H1 (cell line): Measurements from ENCODE around the gene DLAT. TPM values are rescaled to one million over a fixed set of nuclear protein-coding genes. Genes with fewer than 3 reads are reported as not detected.
A peak's percentile ranks its signal among the peaks of the same experiment; 100 is the strongest.

Source experiments
- CTCF ChIA-PET: fragments of 300-600 bp; sonication (Branson Sonifier 250); formaldehyde crosslinking; loops from one replicate; lab custom pipeline; 2021; ENCODE audit not compliant: partially characterized antibody; lab: Charles Lee
- POLR2A ChIA-PET: fragments of 300-600 bp; sonication (Branson Sonifier 250); formaldehyde crosslinking; loops from one replicate; lab custom pipeline; 2021; ENCODE audit warnings: inconsistent platforms; ENCODE audit not compliant: partially characterized antibody; lab: Charles Lee
- DNase-seq, 2 experiments: peaks; one replicate each; pipeline versions ENCODE4 v3.0.0 to v3.0.0-alpha.2; 2010 to 2022; ENCODE audit warnings: low spot score in 2 of 2, low read depth in 1 of 2, mixed read lengths in 1 of 2
- FAIRE-seq: peaks from 2 replicates; lab custom pipeline; 2011; peaks lifted over from hg19 to GRCh38; lab: Jason Lieb, UNC
- H2AFZ ChIP-seq: 2 replicates; pipeline ENCODE4 v1.8.1; 2012; ENCODE audit warnings: low read length, inconsistent platforms
- H2AK5ac ChIP-seq: 2 replicates; pipeline ENCODE4 v1.6.1; 2013; ENCODE audit warnings: low read depth, low read length
- H2BK120ac ChIP-seq: replicated peaks from 2 replicates; pipeline ENCODE3; 2013; ENCODE audit warnings: low read depth, low read length, inconsistent platforms
- H2BK12ac ChIP-seq: 2 replicates; pipeline ENCODE4 v1.6.1; 2013; ENCODE audit warnings: low read depth, low read length
- H2BK15ac ChIP-seq: 2 replicates; pipeline ENCODE4 v1.6.1; 2013; ENCODE audit warnings: low read length
- H2BK20ac ChIP-seq: 2 replicates; pipeline ENCODE4 v1.6.1; 2013; ENCODE audit warnings: low read length
- H2BK5ac ChIP-seq: 2 replicates; pipeline ENCODE4 v1.6.1; 2013; ENCODE audit warnings: low read depth, low read length
- H3K14ac ChIP-seq: 2 replicates; pipeline ENCODE4 v1.6.1; 2013; ENCODE audit warnings: inconsistent platforms; ENCODE audit not compliant: insufficient read length
- H3K18ac ChIP-seq: 2 replicates; pipeline ENCODE4 v1.6.1; 2013; ENCODE audit warnings: low read length; ENCODE audit errors: extremely low read depth
- H3K23ac ChIP-seq: 2 replicates; pipeline ENCODE4 v1.6.1; 2013; ENCODE audit warnings: inconsistent platforms; ENCODE audit not compliant: insufficient read length
- H3K23me2 ChIP-seq: 2 replicates; pipeline ENCODE4 v1.6.1; 2013; ENCODE audit warnings: low read depth, low read length
- H3K27ac ChIP-seq: 2 replicates; pipeline ENCODE4 v1.6.1; 2011; ENCODE audit warnings: low read depth, low read length, inconsistent platforms
- H3K27me3 ChIP-seq, 4 experiments: replicated peaks in 1 of 4; 1 replicate in 1 of 4; 2 replicates in 3 of 4; pipeline versions ENCODE4 v1.6.1 to v1.8.1; 2011 to 2013; ENCODE audit warnings: low read length in 3 of 4, mild to moderate bottlenecking in 3 of 4, inconsistent platforms in 2 of 4, mixed read lengths in 2 of 4, moderate library complexity in 1 of 4; ENCODE audit not compliant: control insufficient read depth in 3 of 4, insufficient read depth in 3 of 4; ENCODE audit errors: extremely low read depth in 1 of 4
- H3K36me3 ChIP-seq, 4 experiments: 2 replicates each; pipeline versions ENCODE4 v1.6.1 to v1.8.1; 2011 to 2013; ENCODE audit warnings: mild to moderate bottlenecking in 4 of 4, low read length in 3 of 4, moderate library complexity in 2 of 4, control low read depth in 1 of 4, inconsistent platforms in 1 of 4; ENCODE audit not compliant: insufficient read depth in 4 of 4, control insufficient read depth in 2 of 4
- H3K4ac ChIP-seq: replicated peaks from 2 replicates; pipeline ENCODE3; 2013; ENCODE audit warnings: low read length, low read depth, mixed read lengths, inconsistent platforms; ENCODE audit not compliant: insufficient read length
- H3K4me1 ChIP-seq, 4 experiments: replicated peaks in 1 of 4; 1 replicate in 1 of 4; 2 replicates in 3 of 4; pipeline versions ENCODE4 v1.6.1 to v1.8.1; 2011 to 2013; ENCODE audit warnings: low read length in 3 of 4, inconsistent platforms in 2 of 4, mixed read lengths in 1 of 4; ENCODE audit not compliant: insufficient read depth in 4 of 4, control insufficient read depth in 3 of 4
- H3K4me2 ChIP-seq, 2 experiments: 2 replicates each; pipeline versions ENCODE4 v1.6.1 to v1.8.1; 2011 to 2013; ENCODE audit warnings: low read depth in 2 of 2, low read length in 2 of 2, control low read depth in 1 of 2, inconsistent platforms in 1 of 2, mild to moderate bottlenecking in 1 of 2; ENCODE audit not compliant: insufficient read depth in 1 of 2
- H3K4me3 ChIP-seq, 4 experiments: fragments of 200-600, 300-600 bp in 1 of 4; sonication (generic), shearing (Covaris generic), sonication (Bioruptor Twin) in 1 of 4; 2 replicates each; pipeline versions ENCODE4 v1.5.1 to v1.8.1; 2011 to 2016; ENCODE audit warnings: low read length in 4 of 4, low read depth in 3 of 4, control low read depth in 2 of 4, inconsistent platforms in 2 of 4, mild to moderate bottlenecking in 2 of 4, mixed read lengths in 1 of 4, moderate library complexity in 1 of 4; ENCODE audit not compliant: insufficient read depth in 2 of 4; ENCODE audit errors: extremely low read depth in 1 of 4
- H3K56ac ChIP-seq: replicated peaks from 2 replicates; pipeline ENCODE3; 2013; ENCODE audit warnings: low read depth, mild to moderate bottlenecking, mixed read lengths, low read length, inconsistent platforms; ENCODE audit not compliant: insufficient read length
- H3K79me1 ChIP-seq: 2 replicates; pipeline ENCODE4 v1.6.1; 2013; ENCODE audit warnings: low read depth, low read length, control low read depth
- H3K79me2 ChIP-seq, 2 experiments: 2 replicates each; pipeline versions ENCODE4 v1.6.1 to v1.8.1; 2012 to 2013; ENCODE audit warnings: low read length in 2 of 2, mild to moderate bottlenecking in 2 of 2, inconsistent platforms in 1 of 2; ENCODE audit not compliant: insufficient read depth in 2 of 2, control insufficient read depth in 1 of 2
- H3K9ac ChIP-seq, 4 experiments: replicated peaks in 1 of 4; 1 replicate in 1 of 4; 2 replicates in 3 of 4; pipeline versions ENCODE4 v1.6.1 to v1.8.1; 2011 to 2013; ENCODE audit warnings: low read depth in 3 of 4, low read length in 3 of 4, control low read depth in 2 of 4, mild to moderate bottlenecking in 2 of 4, moderate library complexity in 2 of 4, inconsistent platforms in 1 of 4; ENCODE audit errors: extremely low read depth in 1 of 4
- H3K9me3 ChIP-seq, 2 experiments: 2 replicates each; pipeline versions ENCODE4 v1.6.1 to v1.8.1; 2012 to 2013; ENCODE audit warnings: mild to moderate bottlenecking in 2 of 2, moderate library complexity in 2 of 2, control low read depth in 1 of 2, inconsistent platforms in 1 of 2, low read depth in 1 of 2, low read length in 1 of 2, mixed read lengths in 1 of 2; ENCODE audit not compliant: insufficient read depth in 2 of 2
- H4K20me1 ChIP-seq, 2 experiments: replicated peaks in 1 of 2; 2 replicates each; pipeline versions ENCODE3 to v1.8.1; 2011 to 2013; ENCODE audit warnings: inconsistent platforms in 2 of 2, low read length in 2 of 2, mild to moderate bottlenecking in 1 of 2; ENCODE audit not compliant: insufficient read depth in 2 of 2, control insufficient read depth in 1 of 2
- H4K5ac ChIP-seq: 2 replicates; pipeline ENCODE4 v1.6.1; 2013; ENCODE audit warnings: low read length, low read depth, mixed read lengths, inconsistent platforms; ENCODE audit not compliant: insufficient read length
- H4K8ac ChIP-seq: 2 replicates; pipeline ENCODE4 v1.8.0; 2013; ENCODE audit warnings: mild to moderate bottlenecking, moderate library complexity, low read length, inconsistent platforms; ENCODE audit not compliant: insufficient read depth; ENCODE audit errors: extremely low read depth
- H4K91ac ChIP-seq: replicated peaks from 2 replicates; pipeline ENCODE3; 2013; ENCODE audit warnings: low read length, mixed read lengths, inconsistent platforms; ENCODE audit not compliant: insufficient read length
- FOSL1 ChIP-seq: IDR thresholded peaks from 2 replicates; pipeline ENCODE4 v1.6.1; 2011; ENCODE audit warnings: mild to moderate bottlenecking, low read depth, low read length, moderate library complexity; ENCODE audit not compliant: insufficient read depth
- GABPA ChIP-seq: IDR thresholded peaks from 2 replicates; pipeline ENCODE4 v1.6.1; 2011; ENCODE audit warnings: mild to moderate bottlenecking, low read length, moderate library complexity, borderline replicate concordance; ENCODE audit not compliant: insufficient read depth
- RAD21 ChIP-seq, 2 experiments: IDR thresholded peaks in 1 of 2; conservative IDR thresholded peaks in 1 of 2; 2 replicates each; pipeline ENCODE4 v1.6.1; 2011; ENCODE audit warnings: low read depth in 2 of 2, low read length in 2 of 2, improper control_type of control experiment in 1 of 2, inconsistent platforms in 1 of 2, mild to moderate bottlenecking in 1 of 2, moderate library complexity in 1 of 2
- RFX5 ChIP-seq: IDR thresholded peaks from 2 replicates; pipeline ENCODE4 v1.6.1; 2011; ENCODE audit warnings: low read depth, low read length, improper control_type of control experiment, borderline replicate concordance
- SIRT6 ChIP-seq: IDR thresholded peaks from one replicate; pipeline ENCODE4 v1.7.1; 2012; ENCODE audit warnings: low read length, inconsistent platforms
- TAF7 ChIP-seq: optimal IDR thresholded peaks from 2 replicates; pipeline ENCODE3; 2011; ENCODE audit warnings: low read depth, mild to moderate bottlenecking, inconsistent platforms, low read length, moderate library complexity, borderline replicate concordance
- WGBS, 2 experiments: shearing (Covaris generic) in 1 of 2; methylation state at CpG; one replicate each; pipeline versions ENCODE4 v1.1.6 to v1.1.7; 2013 to 2015; ENCODE audit warnings: low lambda C conversion rate in 2 of 2, mixed read lengths in 2 of 2, inconsistent platforms in 1 of 2, low coverage in 1 of 2, missing lambda C conversion rate in 1 of 2; ENCODE audit not compliant: insufficient replicate concordance in 2 of 2, insufficient coverage in 1 of 2, insufficient read length in 1 of 2; ENCODE audit errors: extremely low coverage in 1 of 2, missing lambda C conversion rate in 1 of 2; 5-methylcytosine and 5-hydroxymethylcytosine counted together
- polyA plus RNA-seq, 7 experiments: library from polyadenylated mRNA; depleted of rRNA in 3 of 7; stranded (reverse) in 5 of 7; unstranded in 2 of 7; fragments of >200 nt in 5 of 7; fragments of 200-250 nt in 2 of 7; gene quantifications; 1 replicate in 5 of 7; 2 replicates in 1 of 7; 4 replicates in 1 of 7; pipeline versions ENCODE4 v1.2.1 to v1.2.3, GENCODE V29; 2011 to 2013; ENCODE audit warnings: missing spikeins in 2 of 7, mixed read lengths in 2 of 7
- total RNA-seq: library from RNA; stranded (reverse); fragmentation: NEBNext Ultra II Directional; extraction: Animal tissue kit (Norgen Biotek cat#: 25700); gene quantifications from 2 replicates; pipeline ENCODE4 v1.2.1, GENCODE V29; 2021
- TF ChIP-seq, protein P1 (sequence below): IDR thresholded peaks from 2 replicates; pipeline ENCODE4 v1.6.1; 2012; ENCODE audit warnings: inconsistent platforms
- TF ChIP-seq, protein P2 (sequence below): IDR thresholded peaks from 2 replicates; pipeline ENCODE4 v1.6.1; 2012; ENCODE audit warnings: inconsistent platforms
- TF ChIP-seq, protein P3 (sequence below), 3 experiments: IDR thresholded peaks; 1 replicate in 2 of 3; 2 replicates in 1 of 3; pipeline versions ENCODE4 v1.5.1 to v1.6.1; 2011; ENCODE audit warnings: low read length in 3 of 3, mild to moderate bottlenecking in 3 of 3, inconsistent platforms in 2 of 3, low read depth in 1 of 3, moderate library complexity in 1 of 3; ENCODE audit not compliant: insufficient read depth in 1 of 3; ENCODE audit errors: control extremely low read depth in 1 of 3

Gene DLAT
- total and polyA plus RNA-seq, 2 of the 8 experiments (the other 6 are each of a cell fraction or from before 2014, with no cell fraction given) = 23.1 to 66.2 TPM

DNA sequence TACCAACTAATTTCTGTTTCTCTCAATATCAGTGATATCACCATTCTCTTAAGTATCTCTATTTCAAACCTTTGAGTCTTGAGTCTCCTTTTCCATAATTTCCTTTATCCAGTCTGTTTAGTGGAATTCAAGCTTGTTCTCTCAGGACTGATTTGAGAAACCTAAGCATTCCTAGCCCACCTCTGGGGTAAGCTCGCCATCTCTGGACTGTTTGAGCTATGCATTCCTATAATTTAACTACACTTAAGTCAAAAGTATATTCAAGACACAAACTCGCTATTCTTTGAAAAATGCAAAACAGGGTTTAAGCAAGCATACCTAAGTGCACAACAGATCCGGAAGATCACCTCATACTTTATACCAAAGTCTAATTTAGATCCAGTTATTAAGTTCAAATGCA, 2.1 kb upstream of the DLAT start:
- no peak overlapping the region for H3K27ac ChIP-seq

More for the DNA sequence above, 2.1 kb upstream of the DLAT start:
- whole genome bisulfite sequencing, 2 experiments = 81% methylated on average over 3 of the region's 3 CpGs; no CpG with 5 or more reads in 1 of the 2 experiments
- DNase-seq (no peak), FAIRE-seq (no peak)
- H3K23me2 ChIP-seq = peaks cover 10% of the 10 kb centered on the region
- no peak overlapping the region for H3K4me3 ChIP-seq
- H3K4ac ChIP-seq = no peak overlapping the region
- H3K56ac ChIP-seq = no peak overlapping the region
- H3K27me3 ChIP-seq = no peaks in the 10 kb centered on the region
- TF ChIP-seq SIRT6 (no peak), GABPA (no peak), TAF7 (no peak), RFX5 (no peak), FOSL1 (no peak), RAD21 (IDR thresholded peaks at IDR 0.05 in 1 of 2, conservative IDR thresholded peaks at IDR 0.05 in 1 of 2; ENCODE audit: low read depth in 2 of 2, low read length in 2 of 2) (peak in 1 of 2 experiments; percentile 34; a peak in 1 of 4 replicates)
- TF ChIP-seq, protein P1, sequence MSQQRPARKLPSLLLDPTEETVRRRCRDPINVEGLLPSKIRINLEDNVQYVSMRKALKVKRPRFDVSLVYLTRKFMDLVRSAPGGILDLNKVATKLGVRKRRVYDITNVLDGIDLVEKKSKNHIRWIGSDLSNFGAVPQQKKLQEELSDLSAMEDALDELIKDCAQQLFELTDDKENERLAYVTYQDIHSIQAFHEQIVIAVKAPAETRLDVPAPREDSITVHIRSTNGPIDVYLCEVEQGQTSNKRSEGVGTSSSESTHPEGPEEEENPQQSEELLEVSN = no peak
- TF ChIP-seq, protein P2, sequence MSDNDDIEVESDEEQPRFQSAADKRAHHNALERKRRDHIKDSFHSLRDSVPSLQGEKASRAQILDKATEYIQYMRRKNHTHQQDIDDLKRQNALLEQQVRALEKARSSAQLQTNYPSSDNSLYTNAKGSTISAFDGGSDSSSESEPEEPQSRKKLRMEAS = no peak
- TF ChIP-seq, protein P3, sequence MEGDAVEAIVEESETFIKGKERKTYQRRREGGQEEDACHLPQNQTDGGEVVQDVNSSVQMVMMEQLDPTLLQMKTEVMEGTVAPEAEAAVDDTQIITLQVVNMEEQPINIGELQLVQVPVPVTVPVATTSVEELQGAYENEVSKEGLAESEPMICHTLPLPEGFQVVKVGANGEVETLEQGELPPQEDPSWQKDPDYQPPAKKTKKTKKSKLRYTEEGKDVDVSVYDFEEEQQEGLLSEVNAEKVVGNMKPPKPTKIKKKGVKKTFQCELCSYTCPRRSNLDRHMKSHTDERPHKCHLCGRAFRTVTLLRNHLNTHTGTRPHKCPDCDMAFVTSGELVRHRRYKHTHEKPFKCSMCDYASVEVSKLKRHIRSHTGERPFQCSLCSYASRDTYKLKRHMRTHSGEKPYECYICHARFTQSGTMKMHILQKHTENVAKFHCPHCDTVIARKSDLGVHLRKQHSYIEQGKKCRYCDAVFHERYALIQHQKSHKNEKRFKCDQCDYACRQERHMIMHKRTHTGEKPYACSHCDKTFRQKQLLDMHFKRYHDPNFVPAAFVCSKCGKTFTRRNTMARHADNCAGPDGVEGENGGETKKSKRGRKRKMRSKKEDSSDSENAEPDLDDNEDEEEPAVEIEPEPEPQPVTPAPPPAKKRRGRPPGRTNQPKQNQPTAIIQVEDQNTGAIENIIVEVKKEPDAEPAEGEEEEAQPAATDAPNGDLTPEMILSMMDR (IDR thresholded peaks at IDR 0.05; ENCODE audit: control extremely low read depth in 1 of 3, insufficient read depth in 1 of 3, low read depth in 1 of 3, low read length in 3 of 3) = peak in 1 of 3 experiments; percentile 5; a peak in 2 of 4 replicates
- H4K5ac ChIP-seq = no peak overlapping the region
- H4K8ac ChIP-seq = no peak overlapping the region
- no peak overlapping the region for H2BK12ac ChIP-seq
- ChIA-PET CTCF (interaction anchor here (0.6 to 1.4 kb wide), 5 partner anchors 9 to 436 kb away, joined by 3 to 9 read pairs (median 3); no protein-coding TSS in a partner anchor), POLR2A (no interaction called here)
- peaks cover 3 to 16% (median 13%) of the 10 kb centered on the region in 4 experiments; a peak in 4 of 8 replicates for H3K36me3 ChIP-seq
- H2BK120ac ChIP-seq = no peak overlapping the region
- no peak overlapping the region for H2BK15ac ChIP-seq
- no peaks in the 10 kb centered on the region for H3K79me1 ChIP-seq
- H3K4me1 ChIP-seq = peaks cover 0 to 3% (median 1%) of the 10 kb centered on the region in 4 experiments; a peak in 1 of 7 replicates
- no peak overlapping the region for H2AK5ac ChIP-seq
- H3K9me3 ChIP-seq = no peaks in the 10 kb centered on the region
- H3K9ac ChIP-seq = no peak overlapping the region
- H4K20me1 ChIP-seq = no peaks in the 10 kb centered on the region
- no peak overlapping the region for H3K14ac ChIP-seq
- no peak overlapping the region for H2AFZ ChIP-seq
- H2BK20ac ChIP-seq = no peak overlapping the region
- H3K79me2 ChIP-seq = peaks cover 5 to 10% of the 10 kb centered on the region in 2 experiments
- H3K18ac ChIP-seq = no peak overlapping the region
- no peak overlapping the region for H3K4me2 ChIP-seq
- H2BK5ac ChIP-seq = no peak overlapping the region
- H3K23ac ChIP-seq = no peak overlapping the region
- H4K91ac ChIP-seq = no peak overlapping the region
